ENCODE measurements around the gene SCFD1.

DNA sequence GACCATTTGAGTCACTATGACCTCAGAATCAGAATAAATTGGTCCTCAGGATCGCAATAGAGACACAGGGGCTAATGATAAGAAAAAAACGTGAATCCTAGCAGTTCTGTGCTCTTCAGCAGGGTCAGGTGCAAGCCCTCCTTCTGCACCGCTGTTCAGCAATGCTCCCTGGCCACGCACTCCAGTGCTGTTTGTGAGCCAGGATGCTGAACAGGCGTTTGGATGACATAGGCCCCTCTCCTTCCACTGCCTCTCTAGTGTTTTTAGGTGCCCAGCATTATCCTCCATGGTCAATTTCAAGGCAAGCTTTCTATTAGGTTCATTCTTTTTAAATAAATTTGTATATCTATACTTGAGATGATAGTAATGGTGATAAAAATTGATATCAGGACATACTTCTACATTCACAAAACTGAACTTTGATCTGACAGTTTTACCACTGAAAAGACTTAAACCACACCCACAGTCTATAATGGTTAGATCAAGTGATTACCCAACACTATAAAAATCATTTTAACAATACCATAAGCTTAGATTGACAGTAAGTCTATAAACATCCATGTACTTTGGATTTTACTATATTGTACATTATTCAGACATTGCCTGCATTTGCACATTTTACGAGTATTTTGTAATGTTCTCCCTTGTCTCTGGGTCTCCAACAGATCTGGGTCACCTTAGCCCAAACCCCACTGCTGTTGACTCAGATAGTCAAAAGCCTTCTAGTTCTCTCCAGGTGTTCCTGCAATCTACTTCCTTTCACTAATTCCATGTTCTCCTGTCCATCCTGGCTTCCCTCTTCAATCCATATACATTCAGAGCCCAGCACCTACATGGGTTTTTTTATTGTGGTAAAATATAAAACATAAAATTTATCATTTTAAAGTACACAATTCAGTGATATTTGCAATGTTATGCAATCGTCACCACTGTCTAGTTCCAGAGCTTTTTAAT is 137.3 kb downstream of the SCFD1 start:
- TF ChIP-seq POLR2A (IDR thresholded peaks at IDR 0.05; ENCODE audit: low read depth, low read length): no peak
- TF ChIP-seq POLR2AphosphoS5 (IDR thresholded peaks at IDR 0.05; ENCODE audit: low read depth, low read length): no peak
- no peak for TF ChIP-seq TAF1 (IDR thresholded peaks at IDR 0.05; ENCODE audit: borderline replicate concordance, low read depth, low read length)
